Transverse colon (tissue), 3 donors: ENCODE data around the gene HIVEP3.

Experiments used
- POLR2A ChIP-seq: fragments of 450-650 bp; IDR thresholded peaks from one replicate; pipeline ENCODE4 v1.6.1; 2016; ENCODE audit warnings: antibody characterized with exemption, mild to moderate bottlenecking, moderate library complexity
- TF ChIP-seq, protein P1 (sequence below), 5 experiments: fragments of 200-600 bp in 3 of 5; fragments of 450-650 bp in 2 of 5; sonication (generic) in 3 of 5; IDR thresholded peaks; 1 replicate in 2 of 5; 2 replicates in 3 of 5; pipeline ENCODE4 v1.5.1; 2016 to 2017; ENCODE audit warnings: antibody characterized with exemption in 5 of 5, inconsistent platforms in 3 of 5, mild to moderate bottlenecking in 2 of 5, moderate library complexity in 1 of 5

DNA sequence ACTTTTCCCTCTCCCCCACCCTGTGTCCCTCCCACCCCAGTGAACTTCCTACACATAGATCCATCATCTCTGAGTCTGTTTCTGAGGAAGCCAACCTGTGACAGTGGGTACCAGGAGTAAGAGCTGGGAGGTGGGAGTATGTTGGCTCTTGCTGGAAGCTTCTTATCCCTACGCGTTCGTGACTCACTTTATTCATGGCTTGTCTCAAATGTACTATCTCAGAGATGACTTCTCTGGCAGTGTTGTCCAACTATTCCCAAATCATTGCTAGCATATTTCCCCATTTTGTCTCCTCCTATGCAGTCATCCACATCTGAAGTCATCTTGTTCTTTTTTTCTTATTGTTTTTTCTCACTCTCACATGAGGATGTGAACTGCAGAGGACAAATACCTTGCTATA is 88.0 kb downstream of the HIVEP3 start:
- TF ChIP-seq, protein P1, sequence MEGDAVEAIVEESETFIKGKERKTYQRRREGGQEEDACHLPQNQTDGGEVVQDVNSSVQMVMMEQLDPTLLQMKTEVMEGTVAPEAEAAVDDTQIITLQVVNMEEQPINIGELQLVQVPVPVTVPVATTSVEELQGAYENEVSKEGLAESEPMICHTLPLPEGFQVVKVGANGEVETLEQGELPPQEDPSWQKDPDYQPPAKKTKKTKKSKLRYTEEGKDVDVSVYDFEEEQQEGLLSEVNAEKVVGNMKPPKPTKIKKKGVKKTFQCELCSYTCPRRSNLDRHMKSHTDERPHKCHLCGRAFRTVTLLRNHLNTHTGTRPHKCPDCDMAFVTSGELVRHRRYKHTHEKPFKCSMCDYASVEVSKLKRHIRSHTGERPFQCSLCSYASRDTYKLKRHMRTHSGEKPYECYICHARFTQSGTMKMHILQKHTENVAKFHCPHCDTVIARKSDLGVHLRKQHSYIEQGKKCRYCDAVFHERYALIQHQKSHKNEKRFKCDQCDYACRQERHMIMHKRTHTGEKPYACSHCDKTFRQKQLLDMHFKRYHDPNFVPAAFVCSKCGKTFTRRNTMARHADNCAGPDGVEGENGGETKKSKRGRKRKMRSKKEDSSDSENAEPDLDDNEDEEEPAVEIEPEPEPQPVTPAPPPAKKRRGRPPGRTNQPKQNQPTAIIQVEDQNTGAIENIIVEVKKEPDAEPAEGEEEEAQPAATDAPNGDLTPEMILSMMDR (IDR thresholded peaks at IDR 0.05) = no peak
- no peak for TF ChIP-seq POLR2A
